GM21619 (cell line): Measurements from ENCODE around the gene HDAC5.
"Not testable (repeated sequence)": the region's sequence is repeated elsewhere in the genome, so short reads cannot be mapped to it uniquely, and the experiment has no call there.

Source experiments
- ATAC-seq: cut with Tn5 transposase; IDR thresholded peaks from one replicate; pipeline ENCODE4 v1.9.1; 2021; ENCODE audit not compliant: unreplicated experiment

The HDAC5 gene

GRCh38 chr17:44112284-44113280 is 10.9 kb downstream of the HDAC5 start:
- ATAC-seq: no peak

- no peak for ATAC-seq
These were observed 11.7 kb downstream of the HDAC5 start for GRCh38 chr17:44111777-44112176.

GRCh38 chr17:44110823-44111633 is 12.4 kb downstream of the HDAC5 start:
- ATAC-seq: peak; percentile 64

- no peak for ATAC-seq
These were observed 13.3 kb downstream of the HDAC5 start for GRCh38 chr17:44110011-44110686.

- ATAC-seq: no peak
These were observed 14.2 kb downstream of the HDAC5 start for GRCh38 chr17:44109312-44109630.

GRCh38 chr17:44108440-44109311 is 14.8 kb downstream of the HDAC5 start:
- no peak for ATAC-seq

- ATAC-seq: no peak
These were observed 16.6 kb downstream of the HDAC5 start for GRCh38 chr17:44106801-44107200.

- ATAC-seq: no peak
These were observed 17.5 kb downstream of the HDAC5 start for GRCh38 chr17:44105941-44106340.

GRCh38 chr17:44105483-44105882 is 18.0 kb downstream of the HDAC5 start:
- ATAC-seq: no peak

GRCh38 chr17:44102849-44103622 is 20.4 kb downstream of the HDAC5 start:
- no peak for ATAC-seq

GRCh38 chr17:44101858-44102257 is 21.6 kb downstream of the HDAC5 start:
- ATAC-seq: not testable (repeated sequence)

GRCh38 chr17:44097110-44097958 is 26.1 kb downstream of the HDAC5 start:
- no peak for ATAC-seq

- ATAC-seq: no peak
These were observed 27.6 kb downstream of the HDAC5 start for GRCh38 chr17:44095647-44096496.

- ATAC-seq: no peak
These were observed 28.1 kb downstream of the HDAC5 start for GRCh38 chr17:44095388-44095646.

GRCh38 chr17:44094701-44095387 is 28.6 kb downstream of the HDAC5 start:
- no peak for ATAC-seq

- no peak for ATAC-seq
These were observed 30.1 kb downstream of the HDAC5 start for GRCh38 chr17:44093231-44093900.

GRCh38 chr17:44092051-44092450 is 31.4 kb downstream of the HDAC5 start:
- no peak for ATAC-seq
